ENCODE results near the gene SLC15A3.
A peak's percentile ranks its signal among the peaks of the same experiment; 100 is the strongest.

DNA sequence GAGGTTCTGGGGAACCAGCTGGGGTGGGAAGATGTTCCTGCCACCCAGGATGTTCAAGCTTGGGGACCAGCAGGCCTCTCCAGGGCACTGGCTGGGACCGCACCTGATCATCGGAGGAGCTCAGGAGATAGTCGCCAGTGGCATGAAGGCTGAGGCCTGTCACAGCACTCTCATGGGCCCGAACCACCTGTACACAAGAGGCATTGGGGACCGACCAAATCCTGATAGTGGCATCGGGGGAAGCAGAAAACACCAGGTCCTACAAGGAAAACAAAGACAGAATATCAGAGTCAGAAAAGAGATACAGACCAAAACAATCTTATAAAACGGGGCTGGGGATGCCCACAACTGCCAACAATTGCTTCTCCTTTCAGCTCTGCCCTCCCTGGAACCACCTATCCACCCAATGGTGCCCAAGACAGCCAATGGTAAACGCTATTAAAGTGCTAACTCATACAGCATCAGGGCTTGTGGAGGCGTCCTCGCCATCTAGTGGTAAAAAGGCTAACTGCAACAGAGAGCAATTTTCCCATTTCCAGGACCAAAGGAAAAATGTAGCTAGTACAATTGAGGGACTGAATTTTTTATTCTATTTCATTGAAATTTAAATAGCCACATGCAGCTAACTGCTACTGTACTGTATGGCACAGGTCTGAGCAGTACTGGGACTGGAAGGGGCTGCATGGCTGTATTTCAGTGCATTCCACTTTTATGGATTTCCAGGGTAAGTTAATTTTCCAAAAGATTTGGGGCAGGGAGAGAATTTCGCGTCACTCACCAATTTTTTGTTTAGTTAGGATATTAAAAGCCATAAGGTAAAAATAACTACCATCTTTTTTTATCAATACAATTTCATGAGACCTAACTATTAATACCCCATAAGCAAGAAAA, 52.7 kb downstream of the SLC15A3 start:
- TF ChIP-seq CTCF (IDR thresholded peaks at IDR 0.05) (peak; percentile 95), POLR2AphosphoS5 (IDR thresholded peaks at IDR 0.05; ENCODE audit: low read depth, low read length) (no peak), REST (IDR thresholded peaks at IDR 0.05; ENCODE audit: low read depth, low read length) (no peak)

All from SK-N-SH (cell line).